GM12878 (cell line): ENCODE data around the gene ATCAY. TPM values are rescaled to one million over a fixed set of nuclear protein-coding genes. Genes with fewer than 3 reads are reported as not detected.

Experiments used
- ATAC-seq: fragments of 200-7000 bp; cut with Tn5 transposase; 3 replicates; pipeline ENCODE4 v1.9.1; 2020; ENCODE audit warnings: mild to moderate bottlenecking, moderate library complexity
- BruUV-seq: library from RNA; stranded (reverse); fragments of 400-500 nt; replicated peaks from 2 replicates; lab custom pipeline; 2021; lab: Mats Ljungman, UMichigan
- CTCF ChIA-PET: fragments of 300-600 bp; sonication (Branson Sonifier 250); formaldehyde crosslinking; extraction: SDS; loops from one replicate; lab custom pipeline; 2021; ENCODE audit warnings: inconsistent platforms; lab: Yijun Ruan, JAX
- POLR2A ChIA-PET: fragments of 350-600 bp; formaldehyde crosslinking; extraction: SDS; loops from one replicate; lab custom pipeline; 2021; ENCODE audit warnings: inconsistent platforms; lab: Charles Lee
- RAD21 ChIA-PET: fragments of 300-600 bp; sonication (Branson Sonifier 250); formaldehyde crosslinking; loops from one replicate; lab custom pipeline; 2023; ENCODE audit warnings: antibody characterized with exemption; ENCODE audit not compliant: unreplicated experiment; lab: Charles Lee
- SMC1A ChIA-PET: fragments of 300-600 bp; sonication (Branson Sonifier 250); formaldehyde crosslinking; loops from one replicate; lab custom pipeline; 2023; ENCODE audit not compliant: unreplicated experiment, uncharacterized antibody; lab: Charles Lee
- DNase-seq: peaks from one replicate; pipeline ENCODE4 v3.0.0-alpha.2; 2011; ENCODE audit warnings: low read depth, low spot score
- FAIRE-seq: peaks from 3 replicates; lab custom pipeline; 2011; peaks lifted over from hg19 to GRCh38; lab: Jason Lieb, UNC
- H2AFZ ChIP-seq: 2 replicates; pipeline ENCODE4 v1.6.0; 2011; ENCODE audit warnings: low read depth, low read length, control low read depth; ENCODE audit not compliant: control insufficient read depth
- H3K27ac ChIP-seq: 2 replicates; pipeline ENCODE4 v1.5.1; 2011; ENCODE audit warnings: control low read depth; ENCODE audit not compliant: control insufficient read depth, insufficient read depth
- H3K27me3 ChIP-seq, 2 experiments: replicated peaks in 1 of 2; 2 replicates each; pipeline versions ENCODE4 v1.6.0 to v1.6.1; 2011; ENCODE audit warnings: low read length in 1 of 2; ENCODE audit not compliant: control insufficient read depth in 2 of 2, insufficient read depth in 2 of 2
- H3K36me3 ChIP-seq, 2 experiments: 2 replicates each; pipeline ENCODE4 v1.5.1; 2011; ENCODE audit warnings: low read length in 1 of 2; ENCODE audit not compliant: control insufficient read depth in 2 of 2, insufficient read depth in 2 of 2
- H3K4me1 ChIP-seq: 2 replicates; pipeline ENCODE4 v1.6.1; 2011; ENCODE audit warnings: mild to moderate bottlenecking, low read length, moderate library complexity, mixed read lengths; ENCODE audit not compliant: control insufficient read depth, insufficient read depth
- H3K4me2 ChIP-seq: 2 replicates; pipeline ENCODE4 v1.6.0; 2011; ENCODE audit warnings: control low read depth; ENCODE audit not compliant: control insufficient read depth, insufficient read depth
- H3K4me3 ChIP-seq: fragments of 200-600 bp; sonication (generic); 2 replicates; pipeline ENCODE4 v1.5.1; 2016
- H3K79me2 ChIP-seq: 2 replicates; pipeline ENCODE4 v1.6.0; 2011; ENCODE audit warnings: low read length; ENCODE audit not compliant: control insufficient read depth, insufficient read depth
- H3K9ac ChIP-seq: 2 replicates; pipeline ENCODE4 v1.8.0; 2011; ENCODE audit warnings: low read length, control low read depth, mixed read lengths; ENCODE audit not compliant: control insufficient read depth, insufficient read depth
- H3K9me3 ChIP-seq: replicated peaks from 3 replicates; pipeline ENCODE4 v1.5.1; 2011; ENCODE audit warnings: mild to moderate bottlenecking, low read length; ENCODE audit not compliant: control insufficient read depth, insufficient read depth
- H4K20me1 ChIP-seq: 2 replicates; pipeline ENCODE4 v1.6.0; 2011; ENCODE audit not compliant: control insufficient read depth, insufficient read depth
- CHD1 ChIP-seq: IDR thresholded peaks from 2 replicates; pipeline ENCODE4 v1.6.1; 2012; ENCODE audit warnings: low read depth, low read length, improper control_type of control experiment
- CTCF ChIP-seq, 3 experiments: IDR thresholded peaks in 2 of 3; conservative IDR thresholded peaks in 1 of 3; 2 replicates each; pipeline ENCODE4 v1.5.1; 2011; ENCODE audit warnings: low read depth in 3 of 3, low read length in 3 of 3, mild to moderate bottlenecking in 3 of 3, control low read depth in 2 of 3, moderate library complexity in 2 of 3, inconsistent platforms in 1 of 3, mixed read lengths in 1 of 3; ENCODE audit not compliant: control insufficient read depth in 2 of 3, insufficient read depth in 1 of 3; ENCODE audit errors: extremely low read depth in 1 of 3
- EGR1 ChIP-seq, 2 experiments: IDR thresholded peaks; 1 replicate in 1 of 2; 2 replicates in 1 of 2; pipeline ENCODE4 v1.6.1; 2011 to 2012; ENCODE audit warnings: low read depth in 2 of 2, low read length in 2 of 2, borderline replicate concordance in 1 of 2, mild to moderate bottlenecking in 1 of 2, moderate library complexity in 1 of 2
- EP300 ChIP-seq, 2 experiments: fragments of 150-350 bp in 1 of 2; IDR thresholded peaks; 2 replicates each; pipeline ENCODE4 v1.6.1; 2011 to 2012; ENCODE audit warnings: low read depth in 2 of 2, low read length in 2 of 2, borderline replicate concordance in 1 of 2, improper control_type of control experiment in 1 of 2, inconsistent platforms in 1 of 2; ENCODE audit not compliant: control insufficient read depth in 1 of 2
- MEF2B ChIP-seq: fragments of 450-650 bp; IDR thresholded peaks from 2 replicates; pipeline ENCODE4 v1.6.1; 2018; ENCODE audit warnings: mild to moderate bottlenecking, moderate library complexity; ENCODE audit not compliant: partially characterized antibody, poor library complexity, severe bottlenecking
- NFYB ChIP-seq: IDR thresholded peaks from 2 replicates; pipeline ENCODE4 v1.6.1; 2011; ENCODE audit warnings: low read depth, mild to moderate bottlenecking, low read length, improper control_type of control experiment, moderate library complexity; ENCODE audit not compliant: insufficient read depth
- POLR2AphosphoS2 ChIP-seq: IDR thresholded peaks from 2 replicates; pipeline ENCODE4 v1.6.1; 2011; ENCODE audit warnings: low read depth, mild to moderate bottlenecking, low read length, improper control_type of control experiment, moderate library complexity
- ZNF622 ChIP-seq: fragments of 450-650 bp; IDR thresholded peaks from 2 replicates; pipeline ENCODE4 v1.6.1; 2017; ENCODE audit warnings: mild to moderate bottlenecking, inconsistent platforms
- WGBS: methylation state at CpG from one replicate; pipeline ENCODE4 v1.1.6; 2016; ENCODE audit warnings: low lambda C conversion rate; ENCODE audit not compliant: insufficient replicate concordance, insufficient coverage; ENCODE audit errors: missing lambda C conversion rate; 5-methylcytosine and 5-hydroxymethylcytosine counted together
- in situ Hi-C: fragments of 300-500 bp; cut with MboI; formaldehyde crosslinking; loops from 9 replicates; pipeline ENCODE4 v1.14.3; 2018; ENCODE audit warnings: mixed read lengths
- intact Hi-C: fragments of 100-400 bp; cut with micrococcal nuclease; formaldehyde crosslinking; loops from one replicate; pipeline ENCODE4 v1.14.2; 2022; ENCODE audit not compliant: unreplicated experiment
- polyA plus RNA-seq, 11 experiments: library from polyadenylated mRNA; depleted of rRNA in 4 of 11; unstranded in 6 of 11; stranded (reverse) in 5 of 11; fragments of >200 nt; fragmentation: Nextera tagmentation in 4 of 11; fragmentation: Illumina TruSeq in 1 of 11; extraction: Ambion mirVana in 4 of 11; extraction: Trizol in 1 of 11; gene quantifications; 1 replicate in 1 of 11; 2 replicates in 10 of 11; pipeline versions ENCODE4 v1.2.1 to v1.2.3, GENCODE V29; 2011 to 2016; ENCODE audit warnings: inconsistent platforms in 2 of 11, missing spikeins in 2 of 11, low read depth in 1 of 11
- total RNA-seq, 4 experiments: library from RNA; depleted of rRNA in 3 of 4; stranded (reverse); fragments of >200 nt in 3 of 4; fragmentation: Illumina TruSeq in 1 of 4; extraction: Trizol in 1 of 4; gene quantifications; 2 replicates each; pipeline versions ENCODE4 v1.2.1 to v1.2.3, GENCODE V29; 2013 to 2021
- TF ChIP-seq, protein P1 (sequence below): fragments of 450-650 bp; IDR thresholded peaks from 2 replicates; pipeline ENCODE4 v1.6.1; 2016; ENCODE audit warnings: mild to moderate bottlenecking
- TF ChIP-seq, protein P2 (sequence below): IDR thresholded peaks from 2 replicates; pipeline ENCODE4 v1.6.1; 2011; ENCODE audit warnings: borderline replicate concordance, low read depth, mild to moderate bottlenecking, moderate library complexity, mixed read lengths, low read length; ENCODE audit not compliant: insufficient read depth; ENCODE audit errors: extremely low read length

The ATCAY gene
- total and polyA plus RNA-seq, 10 of the 15 experiments (the other 5 are each of a cell fraction or from before 2014, with no cell fraction given): under 0.01 to 0.04 (median 0.02) TPM; not detected in 4

DNA sequence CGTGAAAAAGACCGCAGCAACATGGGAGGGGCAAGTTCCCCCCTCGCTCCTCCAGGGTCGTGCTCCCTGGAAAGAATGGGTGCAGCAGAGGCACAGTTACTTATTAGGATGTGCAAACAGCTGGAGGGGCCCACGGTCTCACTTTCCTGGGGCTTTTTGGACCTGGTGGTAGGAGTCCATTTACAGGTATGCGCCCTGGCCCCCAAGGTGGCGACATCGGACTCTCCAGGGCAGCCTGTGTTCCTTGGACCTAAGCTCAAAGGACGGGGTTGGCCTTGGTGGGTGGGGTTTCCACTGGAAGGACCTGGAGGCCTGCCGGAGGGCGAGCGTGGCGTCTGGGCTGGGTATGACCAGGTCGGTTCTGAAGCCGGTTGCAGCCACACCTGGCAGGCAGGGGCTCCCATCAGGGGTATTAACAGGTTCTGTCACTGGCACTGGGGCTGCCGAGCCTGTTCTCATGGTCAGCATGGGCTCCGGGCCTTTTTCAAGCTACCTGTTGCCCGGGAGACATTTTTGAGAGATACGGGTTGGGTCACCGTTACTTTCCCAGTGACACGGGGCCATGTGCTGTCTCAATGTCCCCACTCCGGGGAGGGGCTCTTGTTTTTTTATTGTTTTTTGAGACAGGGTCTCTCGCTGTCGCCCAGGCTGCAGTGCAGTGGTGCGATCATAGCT lies 17.5 kb upstream of the ATCAY start:
- H2AFZ ChIP-seq: no peak overlapping the region
- TF ChIP-seq EGR1 (IDR thresholded peaks at IDR 0.05; ENCODE audit: borderline replicate concordance in 1 of 2, low read depth in 2 of 2, low read length in 2 of 2) (no peak), ZNF622 (no peak), MEF2B (no peak), CHD1 (no peak), EP300 (IDR thresholded peaks at IDR 0.05; ENCODE audit: borderline replicate concordance in 1 of 2, control insufficient read depth in 1 of 2, low read depth in 2 of 2, low read length in 2 of 2) (no peak), NFYB (no peak), CTCF (IDR thresholded peaks at IDR 0.05 in 2 of 3, conservative IDR thresholded peaks at IDR 0.05 in 1 of 3; ENCODE audit: control insufficient read depth in 2 of 3, extremely low read depth in 1 of 3, insufficient read depth in 1 of 3, low read depth in 3 of 3, low read length in 3 of 3) (no peak), POLR2AphosphoS2 (no peak)
- TF ChIP-seq, protein P1, sequence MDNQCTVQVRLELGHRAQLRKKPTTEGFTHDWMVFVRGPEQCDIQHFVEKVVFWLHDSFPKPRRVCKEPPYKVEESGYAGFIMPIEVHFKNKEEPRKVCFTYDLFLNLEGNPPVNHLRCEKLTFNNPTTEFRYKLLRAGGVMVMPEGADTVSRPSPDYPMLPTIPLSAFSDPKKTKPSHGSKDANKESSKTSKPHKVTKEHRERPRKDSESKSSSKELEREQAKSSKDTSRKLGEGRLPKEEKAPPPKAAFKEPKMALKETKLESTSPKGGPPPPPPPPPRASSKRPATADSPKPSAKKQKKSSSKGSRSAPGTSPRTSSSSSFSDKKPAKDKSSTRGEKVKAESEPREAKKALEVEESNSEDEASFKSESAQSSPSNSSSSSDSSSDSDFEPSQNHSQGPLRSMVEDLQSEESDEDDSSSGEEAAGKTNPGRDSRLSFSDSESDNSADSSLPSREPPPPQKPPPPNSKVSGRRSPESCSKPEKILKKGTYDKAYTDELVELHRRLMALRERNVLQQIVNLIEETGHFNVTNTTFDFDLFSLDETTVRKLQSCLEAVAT: no peak
- TF ChIP-seq, protein P2, sequence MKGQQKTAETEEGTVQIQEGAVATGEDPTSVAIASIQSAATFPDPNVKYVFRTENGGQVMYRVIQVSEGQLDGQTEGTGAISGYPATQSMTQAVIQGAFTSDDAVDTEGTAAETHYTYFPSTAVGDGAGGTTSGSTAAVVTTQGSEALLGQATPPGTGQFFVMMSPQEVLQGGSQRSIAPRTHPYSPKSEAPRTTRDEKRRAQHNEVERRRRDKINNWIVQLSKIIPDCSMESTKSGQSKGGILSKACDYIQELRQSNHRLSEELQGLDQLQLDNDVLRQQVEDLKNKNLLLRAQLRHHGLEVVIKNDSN: no peak
- BruUV-seq: no TSS peak
- no peaks in the 10 kb centered on the region for H3K4me1 ChIP-seq
- no peaks in the 10 kb centered on the region for H3K79me2 ChIP-seq
- peaks cover 0 to under 1% of the 10 kb centered on the region in 2 experiments; a peak in 1 of 4 replicates for H3K27me3 ChIP-seq
- H3K9ac ChIP-seq: no peak overlapping the region
- DNase-seq: no peak
- no peaks in the 10 kb centered on the region for H4K20me1 ChIP-seq
- intact Hi-C loops (no loop called here), in situ Hi-C loops (no loop called here)
- 36% methylated on average over 23 of the region's 25 CpGs for WGBS
- no peak overlapping the region for H3K27ac ChIP-seq
- ATAC-seq: no peak
- H3K9me3 ChIP-seq: no peaks in the 10 kb centered on the region
- SMC1A ChIA-PET: no interaction called here
- no peaks in the 10 kb centered on the region for H3K36me3 ChIP-seq
- FAIRE-seq: no peak
- POLR2A ChIA-PET: no interaction called here
- H3K4me2 ChIP-seq: no peak overlapping the region
- H3K4me3 ChIP-seq: no peak overlapping the region
- RAD21 ChIA-PET: interaction anchor here (0.5 to 0.6 kb wide), 2 partner anchors 132 to 617 kb away, joined by 3 read pairs; no protein-coding TSS in a partner anchor
- CTCF ChIA-PET: no interaction called here
